GM15510 (cell line): ENCODE results near the gene APMAP.

ENCODE experiments used
- POLR2A ChIP-seq: IDR thresholded peaks from 3 replicates; pipeline ENCODE4 v1.6.1; 2011; ENCODE audit warnings: borderline replicate concordance; ENCODE audit not compliant: insufficient read length; ENCODE audit errors: extremely low read depth

The APMAP gene

DNA sequence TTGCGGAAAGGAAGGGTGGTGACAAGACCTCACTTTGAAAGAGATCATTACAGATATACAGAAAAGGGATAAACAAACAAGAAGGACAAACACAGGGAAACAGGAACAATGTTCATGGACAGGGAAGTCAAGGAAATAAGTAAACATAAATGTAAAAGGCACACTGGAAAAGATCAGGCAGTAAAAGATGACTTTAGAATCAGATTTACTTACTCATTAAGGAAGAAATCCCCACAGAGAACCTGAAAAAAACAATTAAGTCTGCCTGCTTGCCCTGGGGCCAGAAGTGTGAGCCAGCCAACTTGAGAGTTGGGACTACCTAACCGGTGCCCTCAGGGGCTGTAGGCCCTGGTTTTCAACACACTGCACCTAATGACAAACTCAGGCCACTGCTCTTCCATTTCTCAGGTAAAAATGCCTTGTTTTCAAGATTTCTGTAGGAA is 1.7 kb downstream of the APMAP start:
- TF ChIP-seq POLR2A = no peak

DNA sequence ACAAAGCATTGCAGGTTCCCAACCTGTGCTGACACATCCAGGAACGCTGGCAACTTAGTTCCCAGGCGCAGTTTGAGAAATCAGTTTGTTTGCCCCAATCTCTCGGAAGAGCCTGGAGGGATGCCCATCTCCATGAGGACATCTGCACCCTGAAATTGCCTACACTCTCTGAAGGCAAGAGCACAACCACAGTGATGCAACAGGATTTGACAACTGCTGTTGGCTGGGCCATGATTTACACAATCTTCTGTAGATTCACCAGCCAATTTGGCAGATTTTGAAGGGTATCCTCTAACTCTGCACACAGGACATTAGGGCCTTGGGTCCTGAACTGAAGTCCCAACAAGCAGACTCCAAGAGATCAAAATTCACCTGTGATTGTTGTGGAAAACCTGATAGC is 3.4 kb downstream of the APMAP start:
- no peak for TF ChIP-seq POLR2A

DNA sequence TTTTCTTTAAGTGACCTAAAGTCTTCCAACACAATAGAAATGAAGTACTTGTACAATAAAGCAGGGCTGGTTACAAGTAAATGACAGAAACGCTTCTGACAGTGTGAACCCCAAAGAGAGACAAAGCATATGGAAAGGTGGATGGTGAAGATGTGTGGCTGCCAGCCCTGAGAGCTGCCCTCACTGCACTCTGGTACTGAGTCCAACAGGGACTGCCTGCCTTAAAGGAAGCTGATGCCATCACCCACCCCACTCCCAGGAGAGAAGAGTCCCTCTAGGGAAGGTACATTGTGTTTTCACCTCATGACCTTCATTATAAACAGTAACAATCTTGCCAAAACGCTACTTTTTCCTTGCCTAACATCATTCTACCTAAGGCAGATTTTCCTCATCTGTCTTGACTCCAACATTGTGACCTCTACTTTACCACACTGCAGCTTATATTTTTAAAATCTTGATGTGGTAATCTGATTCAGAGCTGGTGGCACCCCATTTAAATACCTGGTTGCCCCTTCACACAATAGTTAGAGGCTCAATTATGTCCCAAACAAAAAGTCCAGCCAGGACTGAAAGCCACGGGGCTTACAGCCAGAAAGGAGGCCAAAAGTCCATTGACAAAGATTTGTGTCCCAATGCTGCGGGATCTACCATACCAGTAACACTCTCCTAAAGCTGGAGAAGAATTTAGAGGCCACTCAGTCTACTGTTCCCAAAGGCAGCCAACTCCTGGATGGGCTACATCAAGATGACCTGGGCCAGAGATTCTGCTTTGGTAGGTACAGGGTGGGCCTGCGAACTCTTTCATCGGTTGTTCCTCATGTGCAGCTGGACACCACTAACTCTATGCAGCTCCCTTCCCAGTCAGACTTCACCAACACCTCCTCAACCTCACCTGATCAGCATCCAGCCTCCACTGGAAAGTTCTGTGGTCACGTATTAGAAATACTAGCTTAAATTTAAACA is 4.4 kb downstream of the APMAP start:
- no peak for TF ChIP-seq POLR2A

DNA sequence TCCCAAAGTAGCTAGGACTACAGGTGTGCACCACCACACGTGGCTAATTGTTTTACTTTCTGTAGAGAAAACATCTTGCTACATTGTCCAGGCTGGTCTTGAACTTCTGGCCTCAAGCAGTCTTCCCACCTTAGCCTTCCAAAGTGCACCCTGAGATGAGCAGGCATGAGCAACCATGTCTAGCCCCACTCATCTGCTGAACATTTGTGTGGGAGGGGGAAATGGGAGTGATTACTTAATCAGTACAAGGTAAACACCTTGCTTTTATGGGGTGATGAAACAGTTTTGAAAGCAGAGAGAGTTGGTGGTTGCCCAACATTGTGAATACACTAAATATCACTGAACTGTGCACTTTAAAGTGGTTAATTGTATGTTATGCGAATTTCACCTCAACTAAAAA is 5.3 kb downstream of the APMAP start:
- TF ChIP-seq POLR2A = no peak

GRCh38 chr20:24986436-24987015 is 6.0 kb downstream of the APMAP start:
- TF ChIP-seq POLR2A = no peak

GRCh38 chr20:24985802-24986201 is 6.7 kb downstream of the APMAP start:
- no peak for TF ChIP-seq POLR2A

- TF ChIP-seq POLR2A = no peak
These were observed 7.5 kb downstream of the APMAP start for GRCh38 chr20:24984961-24985640.

DNA sequence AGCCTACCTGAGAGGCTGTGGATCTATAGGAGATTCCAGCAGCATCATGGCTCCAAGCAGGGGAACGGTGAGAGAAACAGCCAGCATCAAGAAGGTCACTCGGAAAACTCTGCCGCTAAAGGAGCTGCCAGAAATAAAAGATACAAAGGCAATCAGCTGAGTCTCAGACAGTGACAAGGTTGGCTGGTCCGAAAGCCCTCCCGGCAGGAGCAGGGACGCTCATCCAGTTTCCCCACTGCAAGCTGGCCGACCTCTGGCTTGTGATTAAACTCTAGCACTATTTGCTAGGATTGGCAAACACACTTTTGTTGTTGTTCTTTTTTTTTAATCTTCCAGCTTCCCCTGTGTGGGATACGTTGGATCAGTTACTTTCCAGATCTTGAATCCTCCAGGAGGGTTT is 8.7 kb downstream of the APMAP start:
- no peak for TF ChIP-seq POLR2A

- no peak for TF ChIP-seq POLR2A
These were observed 10.8 kb downstream of the APMAP start for GRCh38 chr20:24981790-24982189.

DNA sequence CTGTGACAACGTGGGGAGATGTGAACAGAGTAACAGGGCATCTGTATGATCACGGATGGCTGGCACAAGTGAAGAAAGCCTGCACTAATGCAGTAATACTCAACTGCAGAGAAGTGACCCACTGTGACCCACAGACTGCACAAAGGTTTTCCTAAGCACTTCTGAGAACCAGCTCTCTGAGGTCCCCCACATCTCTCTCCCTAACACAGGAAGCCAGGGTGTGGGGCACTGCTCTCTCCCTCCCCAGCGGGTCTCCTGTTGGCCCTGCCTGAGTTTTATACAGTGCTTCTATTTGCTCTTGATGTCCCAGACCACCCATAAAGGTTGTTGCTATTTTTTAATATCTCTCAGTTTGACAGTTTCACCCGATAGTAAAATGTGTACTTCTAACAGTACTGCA is 11.3 kb downstream of the APMAP start:
- no peak for TF ChIP-seq POLR2A

GRCh38 chr20:24980291-24981053 is 12.1 kb downstream of the APMAP start:
- no peak for TF ChIP-seq POLR2A

DNA sequence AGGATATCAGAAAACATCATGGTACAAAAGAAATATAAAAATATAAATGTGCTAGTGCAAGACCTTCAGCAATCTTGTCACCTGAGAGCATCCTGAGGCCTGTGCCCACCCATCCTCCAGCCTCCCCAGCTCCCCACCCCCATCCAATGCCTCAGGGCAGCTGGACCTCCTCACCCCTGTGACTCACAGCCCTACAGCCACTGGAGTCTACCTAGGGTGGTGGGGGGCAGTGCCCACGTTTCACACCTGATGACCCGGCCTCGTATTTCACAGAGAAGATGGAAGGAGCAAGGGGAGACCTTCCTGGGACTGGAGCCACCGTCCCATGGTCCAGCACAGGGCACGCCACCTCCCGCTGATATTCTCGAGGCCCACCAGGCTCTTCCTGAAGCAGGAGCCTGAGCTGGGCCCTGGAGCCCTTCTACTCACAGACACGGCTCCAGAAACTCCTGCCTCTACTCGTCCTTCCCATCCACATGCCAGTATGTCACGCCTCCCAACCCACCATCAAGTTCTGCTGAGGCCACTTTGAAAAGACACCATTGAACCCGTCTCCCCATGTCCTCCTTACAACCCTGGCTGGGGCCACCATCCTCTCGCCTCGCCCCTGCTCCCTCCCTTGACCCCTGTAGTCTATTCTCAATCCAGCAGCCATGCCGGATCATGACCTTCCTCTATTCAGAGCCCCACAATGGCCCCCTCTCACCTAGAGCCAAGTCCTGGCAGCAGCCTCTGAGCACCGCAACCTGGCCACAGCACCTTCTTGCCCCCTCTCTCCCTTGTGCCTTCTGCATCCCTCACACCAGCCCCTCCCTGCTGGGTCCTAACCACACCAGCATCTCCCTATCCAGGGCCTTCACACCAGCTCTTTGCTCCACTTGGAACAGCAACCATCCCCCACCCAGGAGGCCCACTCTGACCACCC is 13.3 kb downstream of the APMAP start:
- TF ChIP-seq POLR2A = no peak

- no peak for TF ChIP-seq POLR2A
These were observed 14.0 kb downstream of the APMAP start for GRCh38 chr20:24978513-24978912.

DNA sequence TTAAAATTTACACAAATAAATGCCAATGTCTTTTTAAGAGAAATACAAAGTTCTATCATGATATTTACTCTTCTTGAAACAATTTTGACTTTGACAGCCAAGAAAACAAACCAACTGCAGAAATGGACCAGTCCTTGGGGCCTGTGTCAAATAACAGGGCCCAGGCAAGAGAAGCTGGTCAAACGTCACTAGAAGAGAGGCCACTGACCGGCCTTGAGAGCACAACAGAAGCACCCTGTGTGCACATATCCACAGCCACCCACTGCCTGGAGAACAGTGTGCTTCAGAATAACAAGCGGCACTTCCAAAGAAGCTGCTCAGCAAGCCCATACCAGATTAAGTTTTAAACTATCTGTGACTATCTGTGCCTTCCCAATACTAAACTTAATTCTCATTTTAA is 14.8 kb downstream of the APMAP start:
- TF ChIP-seq POLR2A = no peak

GRCh38 chr20:24977336-24977735 is 15.2 kb downstream of the APMAP start:
- TF ChIP-seq POLR2A = no peak

GRCh38 chr20:24972341-24972740 is 20.2 kb downstream of the APMAP start:
- TF ChIP-seq POLR2A = no peak
